Activated CD8-positive, alpha-beta memory T cell treated with anti-CD3 and anti-CD28 coated beads, Interleukin-2, amount 50 U/mL, for 24 hours (primary cell): ENCODE results near the gene ADAD2.

Experiments used
- DNase-seq: peaks from one replicate; pipeline ENCODE4 v3.0.0-alpha.2; 2020; ENCODE audit errors: extremely low read depth

ADAD2 gene

DNA sequence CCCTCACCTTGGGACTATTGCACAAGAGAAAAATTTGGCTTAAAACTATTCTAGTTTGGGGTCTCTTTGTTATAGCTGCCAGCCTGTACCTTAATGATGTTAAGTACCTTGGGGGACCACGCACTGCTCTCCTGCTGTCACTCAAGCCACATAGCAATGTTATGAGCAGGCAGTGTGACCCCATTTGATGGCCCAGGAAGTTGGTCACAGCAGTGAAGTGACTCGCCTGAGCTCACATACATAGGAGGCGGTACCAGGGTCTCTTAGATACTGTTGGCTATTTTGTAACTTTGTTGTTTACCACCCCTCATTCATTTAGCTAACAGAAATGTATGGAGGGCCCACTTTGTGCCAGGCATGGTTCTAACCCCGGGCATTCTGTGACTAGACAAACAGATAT lies 32.5 kb downstream of the ADAD2 start:
- no peak for DNase-seq

DNA sequence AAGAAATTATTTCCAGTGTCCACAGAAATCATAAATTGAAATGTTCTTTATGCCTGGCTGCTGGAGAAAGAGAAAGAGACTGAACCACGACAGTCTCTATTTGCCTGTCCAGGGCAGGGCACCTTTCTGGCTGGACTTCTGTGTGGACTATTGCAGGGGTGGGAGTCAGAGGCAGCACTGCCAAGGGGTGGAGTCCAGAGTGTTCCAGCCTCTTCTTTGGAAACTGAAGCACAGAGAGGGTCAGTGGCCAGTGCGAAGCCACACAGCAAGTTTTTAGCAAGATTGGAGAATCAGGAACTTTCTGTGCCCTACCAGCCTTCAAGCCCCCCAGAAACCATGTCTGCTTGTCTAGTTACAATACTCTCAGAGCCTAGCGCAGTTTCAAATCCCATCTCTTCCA lies 33.6 kb downstream of the ADAD2 start:
- DNase-seq, result no peak

- DNase-seq, result no peak
Observed at GRCh38 chr16:84225126-84225525, 34.2 kb downstream of the ADAD2 start.

- DNase-seq, result no peak
Observed at GRCh38 chr16:84225571-84225970, 34.6 kb downstream of the ADAD2 start.

DNA sequence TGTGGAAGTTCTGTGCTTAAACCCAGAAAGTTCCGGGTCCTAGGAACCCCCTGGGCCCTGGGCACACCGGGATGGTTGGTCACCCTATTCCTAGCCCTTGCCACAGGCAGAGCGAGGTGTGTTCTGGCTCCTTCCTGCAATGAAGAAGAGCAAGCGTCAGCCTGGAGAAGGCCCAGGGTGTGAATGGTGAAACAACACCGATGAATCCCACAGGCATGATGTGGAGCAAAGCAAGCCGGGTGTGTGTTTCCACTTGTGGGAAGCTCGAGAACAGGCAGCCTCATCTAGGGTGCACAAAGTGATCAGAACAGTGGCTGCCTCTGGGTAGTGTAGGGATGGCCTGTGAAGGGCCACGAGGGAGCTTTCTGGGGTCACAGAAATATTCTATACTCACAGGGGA lies 35.1 kb downstream of the ADAD2 start:
- DNase-seq, result no peak

DNA sequence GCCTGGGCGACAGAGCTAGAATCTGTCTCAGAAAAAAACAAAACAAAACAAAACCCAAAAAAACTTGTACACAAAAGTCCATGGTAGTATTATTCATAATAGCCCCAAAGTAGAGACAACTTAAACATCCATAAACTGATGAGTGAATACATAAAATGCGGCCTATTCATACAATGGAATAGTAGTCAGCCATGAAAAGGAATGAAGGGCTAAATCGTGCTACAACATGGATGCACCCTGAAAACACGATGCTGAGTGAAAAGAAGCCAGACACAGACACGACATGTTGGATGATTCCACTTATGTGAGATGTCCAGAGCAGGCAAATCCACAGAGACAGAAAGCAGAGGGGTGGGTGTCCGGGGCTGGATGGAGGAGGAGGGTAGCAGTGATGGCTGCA lies 36.6 kb downstream of the ADAD2 start:
- no peak for DNase-seq

DNA sequence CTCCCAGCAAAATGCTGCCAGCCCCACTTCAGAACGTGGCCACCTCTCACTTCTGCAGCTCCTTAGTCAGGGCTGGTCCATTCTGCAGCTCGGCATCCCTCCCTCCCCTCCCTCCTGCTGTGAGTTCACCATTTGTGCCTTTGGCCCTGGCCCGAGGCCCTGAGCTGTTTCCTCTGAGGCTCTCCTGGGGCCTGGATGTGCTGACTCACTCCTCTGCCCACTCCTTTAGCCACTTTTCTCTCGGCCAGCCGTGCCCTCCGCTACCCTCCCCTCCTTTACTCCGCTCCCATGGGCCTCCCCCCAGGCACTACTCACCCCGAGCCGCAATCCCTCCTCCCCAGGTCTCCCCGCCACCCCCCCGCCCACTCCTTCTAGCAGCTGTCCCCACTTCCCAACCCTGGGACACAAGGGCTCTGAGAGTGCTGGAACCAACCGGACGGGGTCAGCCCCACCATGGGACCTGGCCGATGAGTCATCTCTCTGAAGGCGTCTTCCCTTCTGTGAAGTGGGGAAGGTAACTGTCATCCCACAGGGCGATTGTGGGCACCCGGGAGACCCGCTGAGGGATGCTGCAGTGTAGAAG lies 37.4 kb downstream of the ADAD2 start:
- DNase-seq, result no peak

- no peak for DNase-seq
Observed at GRCh38 chr16:84229471-84229870, 38.5 kb downstream of the ADAD2 start.

DNA sequence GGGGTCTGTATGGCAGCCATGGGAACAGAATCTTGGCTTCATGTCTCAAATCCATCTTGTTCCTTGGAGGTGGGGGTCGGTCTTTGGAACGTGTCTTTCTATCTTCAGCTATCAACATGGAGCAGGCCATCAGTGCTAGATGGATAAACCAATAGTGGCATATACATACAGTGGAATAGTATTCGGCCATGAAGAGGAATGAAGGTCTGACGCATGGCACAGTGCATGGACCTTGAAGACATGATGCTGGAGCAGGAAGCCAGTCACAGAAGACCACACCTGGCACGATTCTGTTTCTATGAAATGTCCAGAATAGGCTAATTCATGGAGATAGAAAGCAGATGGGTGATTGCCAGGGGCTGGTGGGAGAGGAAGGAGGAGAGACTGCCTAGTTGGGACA lies 41.1 kb downstream of the ADAD2 start:
- DNase-seq, result no peak

- no peak for DNase-seq
Observed at GRCh38 chr16:84232969-84233368, 42.0 kb downstream of the ADAD2 start.

GRCh38 chr16:84233748-84234147 lies 42.8 kb downstream of the ADAD2 start:
- no peak for DNase-seq

DNA sequence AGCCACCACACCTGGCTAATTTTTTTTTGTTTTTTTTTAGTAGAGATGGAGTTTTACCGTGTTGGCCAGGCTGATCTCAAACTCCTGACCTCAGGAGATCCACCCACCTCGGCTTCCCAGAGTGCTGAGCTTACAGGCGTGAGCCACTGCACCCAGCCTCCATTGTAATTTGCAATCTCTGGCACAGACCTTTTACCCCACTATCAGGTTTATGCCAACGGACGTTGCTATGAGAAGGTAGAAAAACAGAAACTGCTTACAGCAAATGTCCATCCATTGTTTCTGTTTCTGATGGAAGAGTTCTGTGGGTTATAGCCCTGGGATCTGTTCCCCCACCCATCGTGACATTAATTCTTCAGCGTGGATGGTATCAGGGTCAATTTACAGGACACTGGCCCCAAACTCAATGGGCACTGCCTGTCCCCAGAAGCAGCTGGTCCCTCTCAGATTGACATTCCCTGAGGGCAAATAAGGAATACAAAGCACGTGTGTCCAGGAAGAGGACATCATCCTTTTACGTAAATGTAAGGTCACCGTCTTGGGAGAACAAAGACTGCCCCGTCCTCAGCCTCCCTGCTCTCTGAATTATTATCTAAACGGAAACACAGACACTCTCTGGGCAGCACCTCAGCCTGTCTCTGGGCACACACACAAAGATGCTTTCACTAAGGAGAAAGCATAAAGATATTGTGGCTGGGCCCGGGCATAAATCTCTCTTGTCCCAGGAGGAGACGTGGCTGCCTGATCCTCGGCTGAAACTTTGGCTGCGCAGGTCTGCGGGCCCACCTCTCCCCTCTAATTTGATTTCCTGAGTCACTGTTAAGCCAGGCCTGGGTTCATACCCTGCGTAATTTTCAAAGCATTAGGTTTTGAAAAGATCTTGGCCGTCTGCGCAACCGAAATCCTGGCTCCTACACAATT lies 43.6 kb downstream of the ADAD2 start:
- DNase-seq, result no peak

GRCh38 chr16:84236671-84237070 lies 45.7 kb downstream of the ADAD2 start:
- no peak for DNase-seq

- DNase-seq, result no peak
Observed at GRCh38 chr16:84237994-84238750, 47.2 kb downstream of the ADAD2 start.

- DNase-seq, result no peak
Observed at GRCh38 chr16:84239141-84239769, 48.3 kb downstream of the ADAD2 start.

- DNase-seq, result no peak
Observed at GRCh38 chr16:84239909-84240308, 49.0 kb downstream of the ADAD2 start, which contains the start of gene KCNG4. Gene KCNG4 (minus strand): TSS chr16:84240012. CDS start chr16:84237485, 2,527 bp downstream.

- no peak for DNase-seq
Observed at GRCh38 chr16:84240455-84240854, 49.5 kb downstream of the ADAD2 start.

DNA sequence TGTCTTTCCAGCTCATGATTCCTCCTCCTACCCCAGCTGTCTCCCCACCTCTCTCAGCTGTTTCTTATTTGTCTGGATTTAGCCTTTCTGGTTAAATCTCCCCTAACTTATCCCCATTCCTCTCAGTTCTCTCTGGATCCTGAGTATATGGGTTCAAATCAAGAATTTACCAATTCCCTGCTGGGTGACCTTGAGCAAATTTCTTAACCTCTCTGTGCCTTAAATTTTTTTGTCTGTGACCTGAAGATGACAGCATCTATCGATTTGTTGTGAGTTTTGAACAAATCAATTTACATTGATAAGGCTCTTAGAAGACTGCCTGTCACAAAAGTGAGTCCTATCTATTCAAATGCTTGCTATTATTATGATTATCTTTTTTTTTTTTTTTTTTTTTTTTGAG lies 50.8 kb downstream of the ADAD2 start:
- no peak for DNase-seq

DNA sequence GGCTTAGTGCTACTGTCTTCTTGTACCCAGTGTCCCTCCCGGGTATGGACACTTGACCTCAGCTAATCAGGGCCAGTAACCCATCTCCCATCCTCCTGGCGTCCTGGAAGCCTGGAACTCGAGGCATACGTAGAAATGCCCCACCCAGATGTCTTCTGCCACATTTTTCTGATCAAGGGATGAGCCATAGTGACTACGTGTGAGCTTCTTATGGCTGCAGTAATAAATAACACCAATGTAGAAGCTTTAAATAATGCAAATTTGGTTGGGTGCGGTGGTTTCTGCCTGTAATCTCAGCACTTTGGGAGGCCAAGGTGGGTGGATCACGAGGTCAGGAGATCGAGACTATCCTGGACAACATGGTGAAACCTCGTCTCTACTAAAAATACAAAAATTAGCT lies 51.9 kb downstream of the ADAD2 start:
- no peak for DNase-seq

GRCh38 chr16:84243732-84244131 lies 52.8 kb downstream of the ADAD2 start:
- no peak for DNase-seq

DNA sequence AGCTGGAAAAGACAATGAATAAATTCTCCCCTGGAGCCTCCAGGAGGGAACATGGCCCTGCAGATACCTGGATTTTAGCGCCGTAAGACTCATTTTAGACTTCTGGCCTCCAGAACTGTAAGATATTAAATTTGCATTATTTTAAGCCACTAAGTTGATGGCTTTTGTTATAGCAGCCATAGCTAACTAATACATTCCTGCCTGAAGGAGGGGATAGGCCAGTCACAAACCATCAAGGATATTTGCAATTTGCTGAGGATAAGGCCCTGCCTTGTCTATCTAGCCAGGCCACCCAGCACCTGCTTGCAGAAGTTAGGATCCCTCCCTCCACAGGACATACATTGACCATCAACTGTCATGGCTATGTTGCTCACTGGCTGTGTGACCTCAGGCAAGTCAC lies 53.8 kb downstream of the ADAD2 start:
- no peak for DNase-seq
